Immature natural killer cell (primary cell): ENCODE measurements around the gene NXNL1. TPM values are rescaled to one million over a fixed set of nuclear protein-coding genes. Genes with fewer than 3 reads are reported as not detected.

Experiments used
- DNase-seq, 3 donors: peaks; one replicate each; pipeline ENCODE4 v3.0.0; 2022; ENCODE audit warnings: mixed read lengths in 1 of 3
- H3K27ac Mint-ChIP-seq, 6 donors: one replicate each; pipeline ENCODE4 v1.8.0; 2020; ENCODE audit warnings: mixed read lengths in 6 of 6, mild to moderate bottlenecking in 5 of 6, inconsistent platforms in 4 of 6, moderate library complexity in 3 of 6
- H3K27me3 Mint-ChIP-seq, 3 donors: one replicate each; pipeline ENCODE4 v1.8.0; 2020 to 2021; ENCODE audit warnings: low read depth in 3 of 3, mild to moderate bottlenecking in 3 of 3, mixed read lengths in 3 of 3, moderate library complexity in 3 of 3, inconsistent platforms in 1 of 3
- H3K36me3 Mint-ChIP-seq, 3 donors: one replicate each; pipeline ENCODE4 v1.8.0; 2020; ENCODE audit warnings: mixed read lengths in 3 of 3, inconsistent platforms in 2 of 3, mild to moderate bottlenecking in 2 of 3
- H3K4me1 Mint-ChIP-seq, 2 donors: one replicate each; pipeline ENCODE4 v1.8.0; 2020; ENCODE audit warnings: inconsistent platforms in 2 of 2, mild to moderate bottlenecking in 2 of 2, mixed read lengths in 2 of 2, moderate library complexity in 1 of 2
- H3K4me3 Mint-ChIP-seq, 5 donors: one replicate each; pipeline ENCODE4 v1.8.0; 2020; ENCODE audit warnings: mild to moderate bottlenecking in 5 of 5, mixed read lengths in 5 of 5, inconsistent platforms in 3 of 5, moderate library complexity in 3 of 5
- H3K9me3 Mint-ChIP-seq, 6 donors: one replicate each; pipeline ENCODE4 v1.8.0; 2020; ENCODE audit warnings: mild to moderate bottlenecking in 6 of 6, mixed read lengths in 6 of 6, inconsistent platforms in 4 of 6, moderate library complexity in 3 of 6
- polyA plus RNA-seq, 3 donors: library from polyadenylated mRNA; unstranded; fragments of 300-500 nt; fragmentation: Illumina TruSeq; gene quantifications; one replicate each; pipeline ENCODE4 v1.2.3, GENCODE V29; 2021

NXNL1 gene
- polyA plus RNA-seq, 3 donors from 2014 or later = not detected

- no peaks in the 10 kb centered on the region for H3K36me3 Mint-ChIP-seq
- no peak overlapping the region for H3K27ac Mint-ChIP-seq
- peaks cover 11 to 29% (median 20%) of the 10 kb centered on the region in 3 donors for H3K27me3 Mint-ChIP-seq
- no peaks in the 10 kb centered on the region for H3K9me3 Mint-ChIP-seq
- DNase-seq = no peak
- peaks cover 2 to 4% of the 10 kb centered on the region in 2 donors for H3K4me1 Mint-ChIP-seq
- no peak overlapping the region for H3K4me3 Mint-ChIP-seq
These were observed 3.1 kb downstream of the NXNL1 start for GRCh38 chr19:17457616-17458015.

GRCh38 chr19:17456127-17456526 is 4.6 kb downstream of the NXNL1 start:
- no peaks in the 10 kb centered on the region for H3K9me3 Mint-ChIP-seq
- no peak for DNase-seq
- peaks cover 2 to 4% of the 10 kb centered on the region in 2 donors for H3K4me1 Mint-ChIP-seq
- no peaks in the 10 kb centered on the region for H3K36me3 Mint-ChIP-seq
- H3K4me3 Mint-ChIP-seq = no peak overlapping the region
- peaks cover 13 to 29% (median 24%) of the 10 kb centered on the region in 3 donors for H3K27me3 Mint-ChIP-seq
- H3K27ac Mint-ChIP-seq = no peak overlapping the region

DNA sequence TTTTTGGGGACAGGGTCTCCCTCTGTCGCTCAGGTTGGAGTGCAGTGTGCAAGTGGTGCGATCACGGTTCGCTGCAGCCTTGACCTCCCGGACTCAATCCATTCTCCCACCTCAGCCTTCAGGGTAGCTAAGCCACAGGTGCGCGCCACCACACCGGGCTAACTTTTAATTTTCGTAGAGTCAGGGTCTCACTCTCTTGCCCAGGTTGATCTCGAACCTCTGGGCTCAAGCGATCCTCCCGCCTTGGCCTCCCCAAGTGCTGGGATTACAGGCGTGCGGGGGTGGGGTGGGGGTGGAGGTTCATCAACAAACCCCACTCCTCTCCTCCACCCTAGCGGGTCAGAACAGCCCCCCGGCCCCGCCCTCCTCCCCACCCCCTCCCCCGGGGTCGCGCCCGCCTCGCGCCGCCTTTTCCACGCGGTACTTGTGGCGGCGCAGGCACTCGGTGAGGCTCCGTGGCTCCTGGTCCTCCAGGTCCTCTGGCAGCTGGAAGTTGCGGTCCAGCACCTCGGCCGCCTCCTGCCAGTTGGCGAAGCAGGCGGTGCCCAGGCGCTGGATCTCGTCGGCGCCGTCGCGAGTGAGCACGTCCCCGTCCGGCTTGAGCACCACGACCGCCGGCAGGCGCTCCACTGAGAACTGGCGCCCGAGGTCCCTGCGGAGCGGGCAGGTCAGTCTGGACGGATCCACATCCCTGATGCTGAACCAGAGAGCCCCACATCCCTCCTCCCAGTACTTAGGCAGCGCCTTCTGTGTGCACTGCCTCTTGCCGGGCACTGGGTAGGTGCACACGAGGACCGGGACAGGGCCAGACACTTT is 5.2 kb downstream of the NXNL1 start:
- DNase-seq = no peak
- Mint-ChIP-seq H3K27ac (no peak overlapping the region), H3K4me1 (peaks cover 2 to 4% of the 10 kb centered on the region in 2 donors), H3K27me3 (peaks cover 13 to 29% (median 25%) of the 10 kb centered on the region in 3 donors), H3K36me3 (no peaks in the 10 kb centered on the region), H3K4me3 (no peak overlapping the region), H3K9me3 (no peaks in the 10 kb centered on the region)

- Mint-ChIP-seq H3K27ac (no peak overlapping the region), H3K9me3 (no peaks in the 10 kb centered on the region), H3K4me1 (peaks cover 5 to 11% of the 10 kb centered on the region in 2 donors), H3K36me3 (peaks cover 0 to 3% (median 0%) of the 10 kb centered on the region in 3 donors), H3K4me3 (no peak overlapping the region), H3K27me3 (peaks cover 15 to 30% (median 29%) of the 10 kb centered on the region in 3 donors)
- DNase-seq = no peak
These were observed 6.1 kb downstream of the NXNL1 start for GRCh38 chr19:17454576-17455071.

DNA sequence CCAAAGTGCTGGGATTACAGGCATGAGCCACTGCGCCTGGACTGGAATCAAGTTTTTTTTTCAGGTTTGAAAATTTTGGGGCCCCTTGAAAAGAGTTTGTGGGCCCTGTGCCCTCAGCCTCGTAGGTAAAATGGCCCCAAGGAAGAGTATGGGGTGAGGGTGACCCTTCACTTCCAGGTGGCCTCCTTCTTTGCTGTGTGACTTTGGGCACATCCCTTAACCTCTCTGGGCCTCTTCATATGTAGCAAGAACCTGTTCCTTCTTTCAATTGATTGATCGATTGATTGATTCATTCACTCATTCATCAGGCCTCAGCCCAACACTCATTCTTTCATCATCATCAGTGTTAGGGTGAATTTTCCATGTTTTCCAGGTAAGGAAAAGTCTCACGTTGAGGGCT is 8.9 kb downstream of the NXNL1 start:
- no peak overlapping the region for H3K4me3 Mint-ChIP-seq
- DNase-seq = no peak
- H3K4me1 Mint-ChIP-seq = peaks cover 8 to 11% of the 10 kb centered on the region in 2 donors
- H3K9me3 Mint-ChIP-seq = no peaks in the 10 kb centered on the region
- peaks cover 0 to 3% (median 0%) of the 10 kb centered on the region in 3 donors for H3K36me3 Mint-ChIP-seq
- peaks cover 13 to 30% (median 24%) of the 10 kb centered on the region in 3 donors for H3K27me3 Mint-ChIP-seq
- no peak overlapping the region for H3K27ac Mint-ChIP-seq

DNA sequence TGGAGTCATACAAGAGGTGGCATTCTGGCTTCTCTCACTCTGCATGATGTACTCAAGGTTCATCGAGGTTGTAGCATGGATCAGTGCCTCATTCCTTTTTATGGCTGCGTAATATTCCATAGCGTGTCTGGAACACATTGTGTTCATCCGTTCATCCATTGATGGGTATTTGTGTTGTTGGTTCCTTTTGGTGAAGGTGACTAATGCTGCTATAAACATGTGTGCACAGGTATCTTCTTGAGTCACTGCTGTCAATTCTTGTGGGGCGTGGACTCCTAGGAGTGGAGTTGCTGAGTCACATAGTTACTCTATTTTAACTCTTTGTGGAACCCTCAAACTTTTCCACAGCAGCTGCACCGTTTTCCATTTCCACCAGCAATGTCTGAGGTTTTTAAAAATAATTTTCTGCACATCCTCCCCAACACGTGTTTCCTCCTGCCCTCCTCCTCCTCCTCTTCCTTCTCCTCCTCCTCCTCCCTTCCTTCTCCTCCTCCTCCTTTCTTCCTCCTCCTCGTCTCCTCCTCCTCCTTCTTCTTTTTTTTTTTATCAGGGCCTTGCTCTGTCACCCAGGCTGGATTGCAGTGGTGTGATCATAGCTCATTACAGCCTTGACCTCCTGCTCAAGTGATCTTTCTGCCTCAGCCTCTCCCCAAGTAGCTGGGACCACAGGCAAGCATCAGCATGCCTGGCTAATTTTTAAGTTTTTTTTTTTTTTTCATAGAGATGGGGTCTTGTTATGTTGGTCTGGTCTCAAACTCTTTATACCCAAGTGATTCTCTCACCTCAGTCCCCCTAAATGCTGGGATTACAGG is 10.3 kb downstream of the NXNL1 start:
- no peak for DNase-seq
- H3K27ac Mint-ChIP-seq = no peak overlapping the region
- peaks cover 9 to 23% (median 23%) of the 10 kb centered on the region in 3 donors for H3K27me3 Mint-ChIP-seq
- peaks cover 0 to 3% (median 0%) of the 10 kb centered on the region in 3 donors for H3K36me3 Mint-ChIP-seq
- H3K4me1 Mint-ChIP-seq = peaks cover 8 to 11% of the 10 kb centered on the region in 2 donors
- H3K4me3 Mint-ChIP-seq = peak overlapping the region in 1 of 5 donors; percentile 49
- H3K9me3 Mint-ChIP-seq = no peaks in the 10 kb centered on the region

- H3K27me3 Mint-ChIP-seq = peaks cover 5 to 14% (median 10%) of the 10 kb centered on the region in 3 donors
- H3K36me3 Mint-ChIP-seq = peaks cover 0 to 3% (median 0%) of the 10 kb centered on the region in 3 donors
- H3K4me3 Mint-ChIP-seq = peak within 1 kb of the TSS in 3 of 5 donors; percentile 10 to 42 (median 36)
- H3K9me3 Mint-ChIP-seq = no peaks in the 10 kb centered on the region
- peak; percentile 24 to 35 (median 32) for DNase-seq
- no peak within 1 kb of the TSS for H3K27ac Mint-ChIP-seq
- H3K4me1 Mint-ChIP-seq = peaks cover 5 to 8% of the 10 kb centered on the region in 2 donors
These were observed 12.4 kb downstream of the NXNL1 start, which contains the start of gene TMEM221 for GRCh38 chr19:17448131-17448967. TSS of gene TMEM221 (minus strand) at chr19:17448668. CDS start at chr19:17448462, 206 bp downstream.

DNA sequence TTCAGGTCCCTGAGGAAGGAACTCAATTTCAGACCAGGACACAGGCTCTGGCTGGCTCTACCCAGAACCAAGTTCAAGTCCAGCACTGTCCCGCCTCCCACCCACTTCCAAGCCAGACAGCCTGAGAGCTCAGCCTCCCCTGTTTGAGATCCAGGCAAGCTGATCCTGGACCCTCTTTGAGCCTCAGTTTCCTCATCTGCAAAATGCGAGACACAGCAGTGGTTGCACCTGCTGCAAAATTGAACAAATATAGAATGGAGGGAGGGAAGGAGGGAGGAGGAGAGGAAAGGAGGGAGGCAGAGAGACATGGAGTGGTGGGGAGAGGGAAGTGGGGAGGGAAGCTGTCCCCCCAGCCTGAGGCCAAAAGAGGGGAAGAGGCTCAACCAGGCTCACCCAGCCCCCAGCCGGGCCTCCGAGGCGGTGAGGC is 13.0 kb downstream of the NXNL1 start:
- Mint-ChIP-seq H3K9me3 (no peaks in the 10 kb centered on the region), H3K4me1 (peaks cover 5 to 7% of the 10 kb centered on the region in 2 donors), H3K27ac (no peak overlapping the region), H3K36me3 (peaks cover 0 to 3% (median 0%) of the 10 kb centered on the region in 3 donors), H3K4me3 (peak overlapping the region in 2 of 5 donors; percentile 10 to 42), H3K27me3 (peaks cover 4 to 12% (median 8%) of the 10 kb centered on the region in 3 donors)
- DNase-seq = no peak

- Mint-ChIP-seq H3K4me3 (no peak overlapping the region), H3K36me3 (peaks cover 0 to 3% (median 0%) of the 10 kb centered on the region in 3 donors), H3K4me1 (peaks cover 5 to 7% of the 10 kb centered on the region in 2 donors), H3K27me3 (peaks cover 2 to 8% (median 8%) of the 10 kb centered on the region in 3 donors), H3K27ac (no peak overlapping the region), H3K9me3 (no peaks in the 10 kb centered on the region)
- DNase-seq = no peak
These were observed 15.1 kb downstream of the NXNL1 start for GRCh38 chr19:17445526-17446165.

DNA sequence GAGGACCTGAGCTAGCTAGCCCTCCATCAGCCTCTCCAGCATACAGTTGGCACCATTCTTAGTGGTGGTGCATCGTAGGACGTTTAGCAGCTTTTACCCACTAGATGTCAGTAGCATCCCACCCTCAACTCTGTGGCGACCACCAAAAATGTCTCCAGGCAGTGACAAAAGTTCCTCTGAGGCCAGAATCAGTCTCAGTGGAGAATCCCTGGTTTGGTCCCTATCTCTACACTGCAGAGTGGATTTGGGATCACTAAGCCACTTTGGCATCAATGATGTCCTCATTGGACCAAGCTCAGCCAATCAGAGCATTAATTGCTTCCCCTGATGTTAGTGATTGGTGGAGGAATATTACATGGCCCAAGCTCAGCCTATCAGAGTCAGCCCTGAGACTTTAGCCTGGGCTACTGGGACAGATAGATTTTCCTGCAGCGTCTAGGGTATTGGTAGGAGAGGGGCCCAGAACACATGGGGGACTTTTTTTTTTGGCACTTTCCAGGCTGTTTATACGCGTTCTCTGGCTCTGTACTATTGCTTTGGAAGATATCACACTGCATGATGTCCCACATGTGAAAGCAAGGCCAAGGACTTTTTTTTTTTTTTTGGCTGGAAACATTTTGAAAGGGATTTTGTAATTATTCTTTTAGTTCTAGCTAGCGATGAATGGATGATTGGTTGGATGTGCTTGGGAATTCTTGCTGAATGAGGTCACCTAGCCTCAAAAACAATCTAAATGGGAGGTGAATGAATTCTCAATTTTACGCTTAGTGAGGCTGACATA is 19.3 kb downstream of the NXNL1 start:
- no peaks in the 10 kb centered on the region for H3K36me3 Mint-ChIP-seq
- no peaks in the 10 kb centered on the region for H3K4me1 Mint-ChIP-seq
- H3K4me3 Mint-ChIP-seq = no peak overlapping the region
- DNase-seq = peak in 2 of 3 donors; percentile 19
- peaks cover 0 to 3% (median 2%) of the 10 kb centered on the region in 3 donors for H3K27me3 Mint-ChIP-seq
- no peaks in the 10 kb centered on the region for H3K9me3 Mint-ChIP-seq
- H3K27ac Mint-ChIP-seq = no peak overlapping the region

GRCh38 chr19:17436874-17437267 is 23.9 kb downstream of the NXNL1 start:
- Mint-ChIP-seq H3K36me3 (no peaks in the 10 kb centered on the region), H3K4me3 (no peak overlapping the region), H3K27me3 (peaks cover 2 to 3% (median 2%) of the 10 kb centered on the region in 3 donors), H3K9me3 (no peaks in the 10 kb centered on the region), H3K27ac (no peak overlapping the region), H3K4me1 (no peaks in the 10 kb centered on the region)
- no peak for DNase-seq
